Measurements from ENCODE around the gene WNT16.

DNA sequence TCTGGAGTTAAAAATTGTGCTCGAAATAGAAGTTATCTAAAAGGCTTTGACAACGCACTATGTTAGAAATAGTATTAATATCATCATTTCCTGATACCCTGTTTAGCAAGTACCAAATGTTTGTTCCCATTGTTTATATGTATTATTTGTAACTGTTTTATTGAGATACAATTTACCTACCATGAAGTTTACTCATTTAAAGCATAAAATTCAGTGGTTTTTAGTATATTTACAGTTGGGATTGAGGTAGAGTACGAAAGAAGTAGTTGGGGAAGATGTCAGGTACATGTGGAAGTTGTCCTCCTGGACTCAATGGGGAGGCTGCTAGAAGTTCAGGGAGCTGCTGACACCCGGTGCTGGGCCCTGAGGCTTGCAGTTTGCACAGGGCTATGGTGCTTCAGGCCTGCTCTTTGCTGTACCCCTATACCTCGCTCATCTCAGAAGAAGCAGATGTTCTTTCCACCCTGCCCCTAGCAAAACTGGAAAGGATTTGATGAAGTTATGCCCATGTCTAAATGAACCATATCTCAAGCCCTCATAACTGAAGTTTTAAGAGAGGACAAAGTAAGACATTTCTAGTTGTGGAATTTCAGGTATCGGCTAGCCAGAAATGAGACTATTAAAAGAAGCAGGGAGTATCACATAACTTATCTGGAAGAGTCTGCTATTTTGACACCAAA lies 25.2 kb upstream of the WNT16 start:
- TF ChIP-seq, protein P1, sequence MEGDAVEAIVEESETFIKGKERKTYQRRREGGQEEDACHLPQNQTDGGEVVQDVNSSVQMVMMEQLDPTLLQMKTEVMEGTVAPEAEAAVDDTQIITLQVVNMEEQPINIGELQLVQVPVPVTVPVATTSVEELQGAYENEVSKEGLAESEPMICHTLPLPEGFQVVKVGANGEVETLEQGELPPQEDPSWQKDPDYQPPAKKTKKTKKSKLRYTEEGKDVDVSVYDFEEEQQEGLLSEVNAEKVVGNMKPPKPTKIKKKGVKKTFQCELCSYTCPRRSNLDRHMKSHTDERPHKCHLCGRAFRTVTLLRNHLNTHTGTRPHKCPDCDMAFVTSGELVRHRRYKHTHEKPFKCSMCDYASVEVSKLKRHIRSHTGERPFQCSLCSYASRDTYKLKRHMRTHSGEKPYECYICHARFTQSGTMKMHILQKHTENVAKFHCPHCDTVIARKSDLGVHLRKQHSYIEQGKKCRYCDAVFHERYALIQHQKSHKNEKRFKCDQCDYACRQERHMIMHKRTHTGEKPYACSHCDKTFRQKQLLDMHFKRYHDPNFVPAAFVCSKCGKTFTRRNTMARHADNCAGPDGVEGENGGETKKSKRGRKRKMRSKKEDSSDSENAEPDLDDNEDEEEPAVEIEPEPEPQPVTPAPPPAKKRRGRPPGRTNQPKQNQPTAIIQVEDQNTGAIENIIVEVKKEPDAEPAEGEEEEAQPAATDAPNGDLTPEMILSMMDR (IDR thresholded peaks at IDR 0.05; ENCODE audit: low read depth, low read length, poor library complexity, severe bottlenecking) = no peak
- no peak for TF ChIP-seq EZH2phosphoT487 (IDR thresholded peaks at IDR 0.05; ENCODE audit: borderline replicate concordance, low read length)
